H1 (cell line): Measurements from ENCODE around the gene ULK1. TPM values are rescaled to one million over a fixed set of nuclear protein-coding genes. Genes with fewer than 3 reads are reported as not detected.

ENCODE experiments used
- CTCF ChIA-PET: fragments of 300-600 bp; sonication (Branson Sonifier 250); formaldehyde crosslinking; loops from one replicate; lab custom pipeline; 2021; ENCODE audit not compliant: partially characterized antibody; lab: Charles Lee
- POLR2A ChIA-PET: fragments of 300-600 bp; sonication (Branson Sonifier 250); formaldehyde crosslinking; loops from one replicate; lab custom pipeline; 2021; ENCODE audit warnings: inconsistent platforms; ENCODE audit not compliant: partially characterized antibody; lab: Charles Lee
- DNase-seq, 2 experiments: peaks; one replicate each; pipeline versions ENCODE4 v3.0.0 to v3.0.0-alpha.2; 2010 to 2022; ENCODE audit warnings: low spot score in 2 of 2, low read depth in 1 of 2, mixed read lengths in 1 of 2
- FAIRE-seq: peaks from 2 replicates; lab custom pipeline; 2011; peaks lifted over from hg19 to GRCh38; lab: Jason Lieb, UNC
- H2AFZ ChIP-seq: 2 replicates; pipeline ENCODE4 v1.8.1; 2012; ENCODE audit warnings: low read length, inconsistent platforms
- H2AK5ac ChIP-seq: 2 replicates; pipeline ENCODE4 v1.6.1; 2013; ENCODE audit warnings: low read depth, low read length
- H2BK120ac ChIP-seq: replicated peaks from 2 replicates; pipeline ENCODE3; 2013; ENCODE audit warnings: low read depth, low read length, inconsistent platforms
- H2BK12ac ChIP-seq: 2 replicates; pipeline ENCODE4 v1.6.1; 2013; ENCODE audit warnings: low read depth, low read length
- H2BK15ac ChIP-seq: 2 replicates; pipeline ENCODE4 v1.6.1; 2013; ENCODE audit warnings: low read length
- H2BK20ac ChIP-seq: 2 replicates; pipeline ENCODE4 v1.6.1; 2013; ENCODE audit warnings: low read length
- H2BK5ac ChIP-seq: 2 replicates; pipeline ENCODE4 v1.6.1; 2013; ENCODE audit warnings: low read depth, low read length
- H3K14ac ChIP-seq: 2 replicates; pipeline ENCODE4 v1.6.1; 2013; ENCODE audit warnings: inconsistent platforms; ENCODE audit not compliant: insufficient read length
- H3K18ac ChIP-seq: 2 replicates; pipeline ENCODE4 v1.6.1; 2013; ENCODE audit warnings: low read length; ENCODE audit errors: extremely low read depth
- H3K23ac ChIP-seq: 2 replicates; pipeline ENCODE4 v1.6.1; 2013; ENCODE audit warnings: inconsistent platforms; ENCODE audit not compliant: insufficient read length
- H3K23me2 ChIP-seq: 2 replicates; pipeline ENCODE4 v1.6.1; 2013; ENCODE audit warnings: low read depth, low read length
- H3K27ac ChIP-seq: 2 replicates; pipeline ENCODE4 v1.6.1; 2011; ENCODE audit warnings: low read depth, low read length, inconsistent platforms
- H3K27me3 ChIP-seq, 4 experiments: replicated peaks in 1 of 4; 1 replicate in 1 of 4; 2 replicates in 3 of 4; pipeline versions ENCODE4 v1.6.1 to v1.8.1; 2011 to 2013; ENCODE audit warnings: low read length in 3 of 4, mild to moderate bottlenecking in 3 of 4, inconsistent platforms in 2 of 4, mixed read lengths in 2 of 4, moderate library complexity in 1 of 4; ENCODE audit not compliant: control insufficient read depth in 3 of 4, insufficient read depth in 3 of 4; ENCODE audit errors: extremely low read depth in 1 of 4
- H3K36me3 ChIP-seq, 4 experiments: 2 replicates each; pipeline versions ENCODE4 v1.6.1 to v1.8.1; 2011 to 2013; ENCODE audit warnings: mild to moderate bottlenecking in 4 of 4, low read length in 3 of 4, moderate library complexity in 2 of 4, control low read depth in 1 of 4, inconsistent platforms in 1 of 4; ENCODE audit not compliant: insufficient read depth in 4 of 4, control insufficient read depth in 2 of 4
- H3K4ac ChIP-seq: replicated peaks from 2 replicates; pipeline ENCODE3; 2013; ENCODE audit warnings: low read length, low read depth, mixed read lengths, inconsistent platforms; ENCODE audit not compliant: insufficient read length
- H3K4me1 ChIP-seq, 4 experiments: replicated peaks in 1 of 4; 1 replicate in 1 of 4; 2 replicates in 3 of 4; pipeline versions ENCODE4 v1.6.1 to v1.8.1; 2011 to 2013; ENCODE audit warnings: low read length in 3 of 4, inconsistent platforms in 2 of 4, mixed read lengths in 1 of 4; ENCODE audit not compliant: insufficient read depth in 4 of 4, control insufficient read depth in 3 of 4
- H3K4me2 ChIP-seq, 2 experiments: 2 replicates each; pipeline versions ENCODE4 v1.6.1 to v1.8.1; 2011 to 2013; ENCODE audit warnings: low read depth in 2 of 2, low read length in 2 of 2, control low read depth in 1 of 2, inconsistent platforms in 1 of 2, mild to moderate bottlenecking in 1 of 2; ENCODE audit not compliant: insufficient read depth in 1 of 2
- H3K4me3 ChIP-seq, 4 experiments: fragments of 200-600, 300-600 bp in 1 of 4; sonication (generic), shearing (Covaris generic), sonication (Bioruptor Twin) in 1 of 4; 2 replicates each; pipeline versions ENCODE4 v1.5.1 to v1.8.1; 2011 to 2016; ENCODE audit warnings: low read length in 4 of 4, low read depth in 3 of 4, control low read depth in 2 of 4, inconsistent platforms in 2 of 4, mild to moderate bottlenecking in 2 of 4, mixed read lengths in 1 of 4, moderate library complexity in 1 of 4; ENCODE audit not compliant: insufficient read depth in 2 of 4; ENCODE audit errors: extremely low read depth in 1 of 4
- H3K56ac ChIP-seq: replicated peaks from 2 replicates; pipeline ENCODE3; 2013; ENCODE audit warnings: low read depth, mild to moderate bottlenecking, mixed read lengths, low read length, inconsistent platforms; ENCODE audit not compliant: insufficient read length
- H3K79me1 ChIP-seq: 2 replicates; pipeline ENCODE4 v1.6.1; 2013; ENCODE audit warnings: low read depth, low read length, control low read depth
- H3K79me2 ChIP-seq, 2 experiments: 2 replicates each; pipeline versions ENCODE4 v1.6.1 to v1.8.1; 2012 to 2013; ENCODE audit warnings: low read length in 2 of 2, mild to moderate bottlenecking in 2 of 2, inconsistent platforms in 1 of 2; ENCODE audit not compliant: insufficient read depth in 2 of 2, control insufficient read depth in 1 of 2
- H3K9ac ChIP-seq, 4 experiments: replicated peaks in 1 of 4; 1 replicate in 1 of 4; 2 replicates in 3 of 4; pipeline versions ENCODE4 v1.6.1 to v1.8.1; 2011 to 2013; ENCODE audit warnings: low read depth in 3 of 4, low read length in 3 of 4, control low read depth in 2 of 4, mild to moderate bottlenecking in 2 of 4, moderate library complexity in 2 of 4, inconsistent platforms in 1 of 4; ENCODE audit errors: extremely low read depth in 1 of 4
- H3K9me3 ChIP-seq, 2 experiments: 2 replicates each; pipeline versions ENCODE4 v1.6.1 to v1.8.1; 2012 to 2013; ENCODE audit warnings: mild to moderate bottlenecking in 2 of 2, moderate library complexity in 2 of 2, control low read depth in 1 of 2, inconsistent platforms in 1 of 2, low read depth in 1 of 2, low read length in 1 of 2, mixed read lengths in 1 of 2; ENCODE audit not compliant: insufficient read depth in 2 of 2
- H4K20me1 ChIP-seq, 2 experiments: replicated peaks in 1 of 2; 2 replicates each; pipeline versions ENCODE3 to v1.8.1; 2011 to 2013; ENCODE audit warnings: inconsistent platforms in 2 of 2, low read length in 2 of 2, mild to moderate bottlenecking in 1 of 2; ENCODE audit not compliant: insufficient read depth in 2 of 2, control insufficient read depth in 1 of 2
- H4K5ac ChIP-seq: 2 replicates; pipeline ENCODE4 v1.6.1; 2013; ENCODE audit warnings: low read length, low read depth, mixed read lengths, inconsistent platforms; ENCODE audit not compliant: insufficient read length
- H4K8ac ChIP-seq: 2 replicates; pipeline ENCODE4 v1.8.0; 2013; ENCODE audit warnings: mild to moderate bottlenecking, moderate library complexity, low read length, inconsistent platforms; ENCODE audit not compliant: insufficient read depth; ENCODE audit errors: extremely low read depth
- H4K91ac ChIP-seq: replicated peaks from 2 replicates; pipeline ENCODE3; 2013; ENCODE audit warnings: low read length, mixed read lengths, inconsistent platforms; ENCODE audit not compliant: insufficient read length
- GTF2F1 ChIP-seq: IDR thresholded peaks from 2 replicates; pipeline ENCODE4 v1.6.1; 2012; ENCODE audit warnings: low read depth, low read length, improper control_type of control experiment, borderline replicate concordance
- KDM4A ChIP-seq: IDR thresholded peaks from one replicate; pipeline ENCODE4 v1.7.1; 2012; ENCODE audit warnings: low read depth, mild to moderate bottlenecking, moderate library complexity, low read length, inconsistent platforms; ENCODE audit not compliant: severe bottlenecking
- NRF1 ChIP-seq: IDR thresholded peaks from 2 replicates; pipeline ENCODE4 v1.6.1; 2011; ENCODE audit warnings: mild to moderate bottlenecking, low read depth, low read length, improper control_type of control experiment
- SIN3A ChIP-seq, 2 experiments: IDR thresholded peaks in 1 of 2; conservative IDR thresholded peaks in 1 of 2; 2 replicates each; pipeline ENCODE4 v1.6.1; 2011 to 2012; ENCODE audit warnings: low read length in 2 of 2, improper control_type of control experiment in 1 of 2, low read depth in 1 of 2, mild to moderate bottlenecking in 1 of 2
- SIX5 ChIP-seq: IDR thresholded peaks from 2 replicates; pipeline ENCODE4 v1.6.1; 2011; ENCODE audit warnings: mild to moderate bottlenecking, low read depth, low read length
- SP1 ChIP-seq: IDR thresholded peaks from 2 replicates; pipeline ENCODE4 v1.6.1; 2011; ENCODE audit warnings: low read depth, low read length
- TAF1 ChIP-seq: IDR thresholded peaks from 2 replicates; pipeline ENCODE4 v1.6.1; 2011; ENCODE audit warnings: mild to moderate bottlenecking, low read depth, low read length
- WGBS, 2 experiments: shearing (Covaris generic) in 1 of 2; methylation state at CpG; one replicate each; pipeline versions ENCODE4 v1.1.6 to v1.1.7; 2013 to 2015; ENCODE audit warnings: low lambda C conversion rate in 2 of 2, mixed read lengths in 2 of 2, inconsistent platforms in 1 of 2, low coverage in 1 of 2, missing lambda C conversion rate in 1 of 2; ENCODE audit not compliant: insufficient replicate concordance in 2 of 2, insufficient coverage in 1 of 2, insufficient read length in 1 of 2; ENCODE audit errors: extremely low coverage in 1 of 2, missing lambda C conversion rate in 1 of 2; 5-methylcytosine and 5-hydroxymethylcytosine counted together
- polyA plus RNA-seq, 7 experiments: library from polyadenylated mRNA; depleted of rRNA in 3 of 7; stranded (reverse) in 5 of 7; unstranded in 2 of 7; fragments of >200 nt in 5 of 7; fragments of 200-250 nt in 2 of 7; gene quantifications; 1 replicate in 5 of 7; 2 replicates in 1 of 7; 4 replicates in 1 of 7; pipeline versions ENCODE4 v1.2.1 to v1.2.3, GENCODE V29; 2011 to 2013; ENCODE audit warnings: missing spikeins in 2 of 7, mixed read lengths in 2 of 7
- total RNA-seq: library from RNA; stranded (reverse); fragmentation: NEBNext Ultra II Directional; extraction: Animal tissue kit (Norgen Biotek cat#: 25700); gene quantifications from 2 replicates; pipeline ENCODE4 v1.2.1, GENCODE V29; 2021

Gene ULK1
- total and polyA plus RNA-seq, 2 of the 8 experiments (the other 6 are each of a cell fraction or from before 2014, with no cell fraction given): 13.0 to 44.1 TPM

DNA sequence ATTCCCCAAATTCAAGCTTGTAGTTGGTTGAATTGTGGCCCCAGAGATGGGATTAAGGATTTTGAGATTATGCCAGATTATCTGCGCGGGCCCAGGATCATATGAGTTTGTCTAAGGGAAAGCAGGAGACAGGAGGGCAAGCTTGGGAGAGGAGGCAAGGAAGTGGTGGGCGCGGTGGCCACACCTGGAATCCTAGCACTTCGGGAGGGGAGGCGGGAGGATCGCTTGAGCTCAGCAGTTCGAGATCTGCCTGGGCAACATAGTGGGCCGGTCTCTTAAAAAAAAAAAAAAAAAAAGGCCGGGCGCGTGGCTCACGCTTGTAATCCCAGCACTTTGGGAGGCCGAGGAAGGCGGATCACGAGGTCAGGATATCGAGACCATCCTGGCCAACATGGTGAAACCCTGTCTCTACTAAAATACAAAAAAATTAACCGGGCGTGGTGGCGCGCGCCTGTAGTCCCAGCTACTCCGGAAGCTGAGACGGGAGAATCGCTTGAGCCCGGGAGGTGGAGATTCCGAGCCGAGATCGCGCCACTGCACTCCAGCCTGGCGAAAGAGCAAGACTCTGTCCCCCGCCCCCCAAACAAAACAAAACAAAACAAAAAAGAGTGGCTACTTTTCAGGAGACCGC is 33.8 kb downstream of the ULK1 start:
- Histone ChIP-seq H3K27ac (no peak overlapping the region), H3K9ac (peak overlapping the region in 2 of 4 experiments; percentile 34 to 63; a peak in 1 of 7 replicates), H3K4me2 (peak overlapping the region; percentile 79 to 99), H3K79me2 (peaks cover 0 to 16% of the 10 kb centered on the region in 2 experiments; a peak in 3 of 4 replicates), H4K8ac (peak overlapping the region; percentile 92; the same call in 1 of the 2 replicates), H3K23me2 (peaks cover 6% of the 10 kb centered on the region; the same call in 1 of the 2 replicates), H3K4me1 (peaks cover 0 to 7% (median 2%) of the 10 kb centered on the region in 4 experiments; a peak in 2 of 7 replicates), H3K23ac (no peak overlapping the region), H2BK15ac (0 out of 2 replicates have a peak overlapping the region, but pooled peaks have one; percentile 31), H3K18ac (peak overlapping the region; percentile 71; the same call in 1 of the 2 replicates), H4K91ac (no peak overlapping the region), H3K56ac (no peak overlapping the region), H3K27me3 (no peaks in the 10 kb centered on the region), H4K20me1 (peaks cover 0 to 8% of the 10 kb centered on the region in 2 experiments), H2BK120ac (no peak overlapping the region), H3K79me1 (peaks cover 8% of the 10 kb centered on the region), H2AK5ac (no peak overlapping the region), H3K4ac (no peak overlapping the region), H4K5ac (no peak overlapping the region), H3K9me3 (no peaks in the 10 kb centered on the region; a peak in 1 of 4 replicates), H2BK5ac (0 out of 2 replicates have a peak overlapping the region, but pooled peaks have one; percentile 71), H3K14ac (no peak overlapping the region), H2BK12ac (peak overlapping the region; percentile 5; the same call in 1 of the 2 replicates), H2BK20ac (no peak overlapping the region), H2AFZ (no peak overlapping the region), H3K4me3 (peak overlapping the region; percentile 50 to 85 (median 54)), H3K36me3 (peaks cover 12 to 25% (median 14%) of the 10 kb centered on the region in 4 experiments)
- no peak for FAIRE-seq
- no peak for DNase-seq
- TF ChIP-seq NRF1 (no peak), TAF1 (no peak), SP1 (no peak), KDM4A (peak; percentile 18), SIN3A (conservative IDR thresholded peaks at IDR 0.05 in 1 of 2, IDR thresholded peaks at IDR 0.05 in 1 of 2; ENCODE audit: low read depth in 1 of 2, low read length in 2 of 2) (no peak), GTF2F1 (no peak), SIX5 (no peak)
- POLR2A ChIA-PET: interaction anchor here (0.6 to 5.2 kb wide), 11 partner anchors 9 to 155 kb away, joined by 3 to 33 read pairs (median 5); no protein-coding TSS in a partner anchor
- WGBS, 2 experiments: 33% methylated on average over 28 of the region's 33 CpGs; no CpG with 5 or more reads in 1 of the 2 experiments
- CTCF ChIA-PET: interaction anchor here (0.9 to 1.9 kb wide), 4 partner anchors 8 to 56 kb away, joined by 3 to 6 read pairs (median 3); no protein-coding TSS in a partner anchor
